ENCODE measurements around the gene PPP4R1. TPM values are rescaled to one million over a fixed set of nuclear protein-coding genes. Genes with fewer than 3 reads are reported as not detected.

PPP4R1 gene
- total and polyA plus RNA-seq, 8 donors: 13.7 to 55.1 (median 34.8) TPM

DNA sequence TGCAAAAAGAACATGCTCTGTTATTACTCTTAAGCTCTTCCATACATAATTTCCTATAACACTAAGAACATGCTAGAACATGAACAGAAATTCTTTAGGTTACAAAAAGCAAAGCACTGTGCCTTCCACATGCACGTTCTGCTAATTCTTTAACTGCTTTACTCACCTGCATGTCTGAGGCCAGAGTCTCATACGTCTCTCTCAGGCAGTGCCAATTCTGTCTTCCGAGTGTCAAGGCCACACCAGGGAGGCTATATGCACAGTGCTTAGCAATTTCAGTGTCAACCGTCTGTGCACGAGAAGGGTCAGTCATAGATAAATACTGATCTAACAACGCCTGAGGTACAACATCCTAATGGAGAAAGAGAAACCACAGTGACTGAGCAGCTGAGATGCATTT lies 55.1 kb downstream of the PPP4R1 start:
- no peak for DNase-seq
- peaks cover 0 to 57% (median 10%) of the 10 kb centered on the region in 3 donors for H3K36me3 ChIP-seq
- FAIRE-seq: no peak
- no peaks in the 10 kb centered on the region for H3K27me3 ChIP-seq
- no peak overlapping the region for H3K27ac ChIP-seq
- ATAC-seq: no peak
- no peak overlapping the region for H3K4me3 ChIP-seq
- TF ChIP-seq, protein P1, sequence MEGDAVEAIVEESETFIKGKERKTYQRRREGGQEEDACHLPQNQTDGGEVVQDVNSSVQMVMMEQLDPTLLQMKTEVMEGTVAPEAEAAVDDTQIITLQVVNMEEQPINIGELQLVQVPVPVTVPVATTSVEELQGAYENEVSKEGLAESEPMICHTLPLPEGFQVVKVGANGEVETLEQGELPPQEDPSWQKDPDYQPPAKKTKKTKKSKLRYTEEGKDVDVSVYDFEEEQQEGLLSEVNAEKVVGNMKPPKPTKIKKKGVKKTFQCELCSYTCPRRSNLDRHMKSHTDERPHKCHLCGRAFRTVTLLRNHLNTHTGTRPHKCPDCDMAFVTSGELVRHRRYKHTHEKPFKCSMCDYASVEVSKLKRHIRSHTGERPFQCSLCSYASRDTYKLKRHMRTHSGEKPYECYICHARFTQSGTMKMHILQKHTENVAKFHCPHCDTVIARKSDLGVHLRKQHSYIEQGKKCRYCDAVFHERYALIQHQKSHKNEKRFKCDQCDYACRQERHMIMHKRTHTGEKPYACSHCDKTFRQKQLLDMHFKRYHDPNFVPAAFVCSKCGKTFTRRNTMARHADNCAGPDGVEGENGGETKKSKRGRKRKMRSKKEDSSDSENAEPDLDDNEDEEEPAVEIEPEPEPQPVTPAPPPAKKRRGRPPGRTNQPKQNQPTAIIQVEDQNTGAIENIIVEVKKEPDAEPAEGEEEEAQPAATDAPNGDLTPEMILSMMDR (IDR thresholded peaks at IDR 0.05): no peak
- no peaks in the 10 kb centered on the region for H3K4me1 ChIP-seq
- intact Hi-C loops (cut with DNase I): no loop called here
- H3K9me3 ChIP-seq: no peaks in the 10 kb centered on the region
- WGBS, 2 donors: 73% methylated on average over 6 of the region's 6 CpGs

DNA sequence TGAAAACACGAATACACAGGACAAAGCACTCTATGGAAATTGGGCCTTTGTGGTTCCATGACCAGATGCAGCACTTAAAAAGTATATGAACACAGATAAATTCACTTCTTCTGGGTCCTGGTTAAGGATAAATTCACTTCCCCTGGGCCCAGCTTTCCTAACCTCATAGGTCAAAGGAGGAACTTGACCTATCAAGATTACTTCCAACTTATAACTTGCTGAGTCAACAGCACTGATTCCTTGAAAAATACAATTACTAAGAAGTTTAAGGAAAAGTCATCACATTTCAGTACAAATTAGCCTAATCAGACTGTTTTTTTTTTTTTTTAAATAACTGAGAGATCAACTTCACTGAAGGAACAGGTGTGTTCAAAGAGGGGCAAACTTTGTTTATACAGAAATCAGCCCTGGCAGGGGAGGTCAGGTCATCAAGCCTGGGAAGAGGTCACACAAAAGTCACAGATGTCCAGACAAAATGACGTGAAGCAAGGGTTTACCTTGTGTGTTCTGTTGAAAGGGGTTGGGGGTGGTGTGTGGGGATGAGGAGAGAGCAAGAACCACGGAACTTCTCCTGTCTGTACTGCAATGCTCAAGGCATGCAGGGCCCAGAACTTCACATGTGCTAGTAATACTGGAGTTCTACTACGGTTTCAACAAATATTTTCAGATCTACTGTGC lies 55.8 kb downstream of the PPP4R1 start:
- ATAC-seq: no peak
- Histone ChIP-seq H3K36me3 (peaks cover 0 to 65% (median 10%) of the 10 kb centered on the region in 3 donors), H3K9me3 (no peaks in the 10 kb centered on the region), H3K4me3 (no peak overlapping the region), H3K27me3 (no peaks in the 10 kb centered on the region), H3K27ac (no peak overlapping the region), H3K4me1 (no peaks in the 10 kb centered on the region)
- no peak for DNase-seq
- TF ChIP-seq, protein P1 (IDR thresholded peaks at IDR 0.05): no peak
- WGBS, 2 donors: 88 to 91% methylated on average over 4 of the region's 4 CpGs
- intact Hi-C loops (cut with DNase I): no loop called here
- FAIRE-seq: no peak

DNA sequence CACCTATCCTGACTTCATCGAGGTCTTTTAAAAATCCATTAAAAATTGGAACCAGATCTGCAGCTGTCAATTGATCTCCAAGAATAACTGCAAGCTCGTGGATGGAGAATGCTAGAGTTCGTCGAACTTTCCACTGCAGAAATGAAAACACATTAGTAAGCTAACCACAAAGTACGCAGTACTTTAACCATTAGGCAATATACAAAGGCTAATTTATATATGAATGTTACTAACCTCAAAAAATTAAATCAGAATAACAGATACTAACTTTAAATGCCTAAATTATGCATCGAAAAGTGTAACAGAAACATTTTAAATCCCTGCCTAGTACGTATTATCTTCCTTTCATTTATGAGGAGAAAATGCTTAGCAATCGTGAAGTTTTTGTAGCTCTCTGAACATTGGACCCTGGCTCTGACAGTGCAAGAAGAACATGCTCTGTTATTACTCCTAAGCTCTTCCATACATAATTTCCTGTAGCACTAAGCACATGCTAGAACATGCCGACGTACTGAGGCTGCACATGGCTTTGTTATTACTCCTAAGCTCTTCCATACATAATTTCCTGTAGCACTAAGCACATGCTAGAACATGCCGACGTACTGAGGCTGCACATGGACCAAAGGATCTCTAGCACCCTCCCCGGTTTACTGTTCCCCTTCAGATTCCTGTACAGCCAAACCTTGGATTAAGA lies 57.0 kb downstream of the PPP4R1 start:
- Histone ChIP-seq H3K4me3 (no peak overlapping the region), H3K9me3 (no peaks in the 10 kb centered on the region), H3K36me3 (peaks cover 0 to 61% (median 5%) of the 10 kb centered on the region in 3 donors), H3K27ac (no peak overlapping the region), H3K4me1 (no peaks in the 10 kb centered on the region), H3K27me3 (no peaks in the 10 kb centered on the region)
- FAIRE-seq (no peak), ATAC-seq (no peak), DNase-seq (no peak)
- TF ChIP-seq, protein P1 (IDR thresholded peaks at IDR 0.05): no peak
- 93 to 94% methylated on average over 13 of the region's 13 CpGs for WGBS, 2 donors
- intact Hi-C loops (cut with DNase I): no loop called here

DNA sequence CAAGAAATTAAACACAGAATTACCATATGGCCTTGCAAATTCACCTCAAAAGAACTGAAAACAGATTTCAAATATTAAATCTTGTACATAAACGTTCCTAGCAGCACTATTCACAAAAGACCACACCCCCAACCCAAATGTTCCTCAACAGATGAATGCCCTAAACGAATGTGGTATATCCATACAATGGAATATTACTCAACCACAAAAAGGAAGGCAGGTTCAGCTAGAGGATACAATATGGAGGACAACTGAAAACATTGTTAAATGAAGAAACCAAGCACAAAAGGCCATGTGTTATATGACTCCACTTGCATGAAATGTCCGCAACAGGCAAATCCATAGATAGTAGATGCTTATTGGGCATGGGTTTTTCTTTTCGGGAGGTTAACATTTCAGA lies 61.7 kb downstream of the PPP4R1 start:
- WGBS, 2 donors: 89 to 93% methylated on average over 4 of the region's 4 CpGs
- no peaks in the 10 kb centered on the region for H3K27me3 ChIP-seq
- H3K36me3 ChIP-seq: peaks cover 8 to 71% (median 16%) of the 10 kb centered on the region in 3 donors

More for the DNA sequence above, 61.7 kb downstream of the PPP4R1 start:
- intact Hi-C loops (cut with DNase I): no loop called here
- DNase-seq: no peak
- H3K9me3 ChIP-seq: no peaks in the 10 kb centered on the region
- no peak for FAIRE-seq
- H3K27ac ChIP-seq: no peak overlapping the region
- H3K4me3 ChIP-seq: no peak overlapping the region
- H3K4me1 ChIP-seq: no peaks in the 10 kb centered on the region
- TF ChIP-seq, protein P1 (IDR thresholded peaks at IDR 0.05): no peak
- no peak for ATAC-seq

Data from pancreas (tissue), 10 donors.